WI38 (cell line): ENCODE measurements around the gene MYD88.

Source experiments
- H3K4me3 ChIP-seq: 2 replicates; pipeline ENCODE4 v1.5.1; 2011; ENCODE audit warnings: low read depth, mild to moderate bottlenecking, control low read depth, low read length
- CTCF ChIP-seq: IDR thresholded peaks from 2 replicates; pipeline ENCODE4 v1.5.1; 2012; ENCODE audit warnings: low read depth, mild to moderate bottlenecking, control low read depth, low read length

MYD88 gene

GRCh38 chr3:38150780-38151528, 12.5 kb downstream of the MYD88 start:
- 0 out of 2 replicates have a peak, but pooled peaks have one; percentile 8 for TF ChIP-seq CTCF
- no peak overlapping the region for H3K4me3 ChIP-seq

GRCh38 chr3:38151667-38152265, 13.3 kb downstream of the MYD88 start:
- H3K4me3 ChIP-seq: no peak overlapping the region
- TF ChIP-seq CTCF: no peak

GRCh38 chr3:38152609-38153008, 14.1 kb downstream of the MYD88 start:
- no peak overlapping the region for H3K4me3 ChIP-seq
- TF ChIP-seq CTCF: no peak

GRCh38 chr3:38153221-38153620, 14.8 kb downstream of the MYD88 start:
- H3K4me3 ChIP-seq: no peak overlapping the region
- no peak for TF ChIP-seq CTCF

DNA sequence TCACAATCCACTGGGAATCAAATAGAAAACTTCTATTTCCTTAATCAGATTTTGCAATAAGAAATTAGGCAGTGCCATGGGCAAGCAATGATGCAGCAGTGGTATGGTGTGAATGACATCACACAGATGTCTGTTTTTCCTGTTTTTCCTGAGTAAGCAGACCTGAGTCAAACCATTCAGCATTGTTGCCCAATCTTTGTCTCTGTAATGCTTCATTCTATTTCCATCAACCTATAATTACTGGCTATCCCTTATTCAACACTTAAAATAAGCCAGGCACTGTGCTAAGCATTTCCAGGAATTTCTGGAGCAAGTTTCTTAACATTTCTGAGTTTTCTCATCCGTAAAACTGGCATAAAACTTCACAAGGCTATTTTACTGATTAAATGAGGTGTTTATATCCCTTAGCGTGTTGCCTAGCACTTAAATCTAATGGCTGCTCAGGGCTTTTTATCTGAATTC, 15.6 kb downstream of the MYD88 start:
- no peak overlapping the region for H3K4me3 ChIP-seq
- TF ChIP-seq CTCF: no peak

DNA sequence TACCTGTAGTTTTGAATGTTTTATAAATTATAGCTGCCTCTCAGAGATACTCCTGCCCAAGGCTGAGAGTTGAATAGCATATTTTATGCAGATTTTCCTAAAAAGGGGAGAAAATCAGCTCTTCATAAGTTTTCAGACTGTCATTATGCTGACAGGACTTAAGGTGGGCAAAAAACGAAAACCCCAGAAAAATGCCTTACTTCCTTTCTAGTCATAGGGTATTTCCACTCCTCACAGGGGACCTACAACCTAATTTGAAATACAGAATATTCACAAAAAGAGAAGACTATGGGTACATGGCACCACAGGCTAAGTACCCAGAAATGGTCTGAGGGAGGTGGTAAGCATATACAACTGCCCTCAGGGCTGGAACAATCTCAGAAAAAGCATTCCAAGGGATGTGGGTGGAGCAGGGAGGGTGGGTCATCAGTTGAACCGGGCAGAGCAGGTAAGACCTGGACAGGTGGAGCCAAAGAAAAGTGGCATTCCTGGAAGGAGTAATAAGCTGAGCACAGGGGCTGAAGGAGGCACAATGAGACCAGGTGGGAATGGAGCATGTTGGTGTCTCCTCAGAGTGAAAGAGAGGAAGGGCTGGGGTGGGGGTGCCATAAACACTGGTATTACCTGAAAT, 16.3 kb downstream of the MYD88 start:
- H3K4me3 ChIP-seq: no peak overlapping the region
- TF ChIP-seq CTCF: no peak

GRCh38 chr3:38155825-38156224, 17.4 kb downstream of the MYD88 start:
- no peak overlapping the region for H3K4me3 ChIP-seq
- no peak for TF ChIP-seq CTCF
